H1 (cell line): ENCODE results near the gene WNT9B.

Experiments
- CEBPB ChIP-seq: IDR thresholded peaks from 2 replicates; pipeline ENCODE4 v1.6.1; 2012; ENCODE audit warnings: low read depth, low read length
- EP300 ChIP-seq, 2 experiments: IDR thresholded peaks; 1 replicate in 1 of 2; 2 replicates in 1 of 2; pipeline ENCODE4 v1.6.1; 2011 to 2012; ENCODE audit warnings: low read depth in 2 of 2, low read length in 2 of 2, mild to moderate bottlenecking in 2 of 2, borderline replicate concordance in 1 of 2, inconsistent platforms in 1 of 2, moderate library complexity in 1 of 2
- EZH2 ChIP-seq: fragments of 200-600 bp; sonication (generic); IDR thresholded peaks from 2 replicates; pipeline ENCODE4 v1.7.1; 2012; ENCODE audit warnings: low read depth, mild to moderate bottlenecking, moderate library complexity, low read length, inconsistent platforms; ENCODE audit not compliant: severe bottlenecking
- GABPA ChIP-seq: IDR thresholded peaks from 2 replicates; pipeline ENCODE4 v1.6.1; 2011; ENCODE audit warnings: mild to moderate bottlenecking, low read length, moderate library complexity, borderline replicate concordance; ENCODE audit not compliant: insufficient read depth
- JUN ChIP-seq: IDR thresholded peaks from 2 replicates; pipeline ENCODE4 v1.6.1; 2011; ENCODE audit warnings: low read depth, mild to moderate bottlenecking, improper control_type of control experiment, low read length
- JUND ChIP-seq: IDR thresholded peaks from 2 replicates; pipeline ENCODE4 v1.6.1; 2011; ENCODE audit warnings: mild to moderate bottlenecking, improper control_type of control experiment, low read length
- KDM5A ChIP-seq: fragments of 200-600 bp; IDR thresholded peaks from 2 replicates; pipeline ENCODE4 v1.7.1; 2012; ENCODE audit warnings: mild to moderate bottlenecking, low read length, inconsistent platforms, mixed read lengths
- POLR2A ChIP-seq, 2 experiments: IDR thresholded peaks; 1 replicate in 1 of 2; 2 replicates in 1 of 2; pipeline ENCODE4 v1.6.1; 2011; ENCODE audit warnings: low read depth in 2 of 2, low read length in 2 of 2, mild to moderate bottlenecking in 2 of 2; ENCODE audit errors: control extremely low read depth in 1 of 2
- RAD21 ChIP-seq, 2 experiments: IDR thresholded peaks in 1 of 2; conservative IDR thresholded peaks in 1 of 2; 2 replicates each; pipeline ENCODE4 v1.6.1; 2011; ENCODE audit warnings: low read depth in 2 of 2, low read length in 2 of 2, improper control_type of control experiment in 1 of 2, inconsistent platforms in 1 of 2, mild to moderate bottlenecking in 1 of 2, moderate library complexity in 1 of 2
- TAF1 ChIP-seq: IDR thresholded peaks from 2 replicates; pipeline ENCODE4 v1.6.1; 2011; ENCODE audit warnings: mild to moderate bottlenecking, low read depth, low read length
- TBP ChIP-seq: IDR thresholded peaks from 2 replicates; pipeline ENCODE4 v1.6.1; 2011; ENCODE audit warnings: low read depth, low read length, improper control_type of control experiment
- TF ChIP-seq, protein P1 (sequence below), 3 experiments: IDR thresholded peaks; 1 replicate in 2 of 3; 2 replicates in 1 of 3; pipeline versions ENCODE4 v1.5.1 to v1.6.1; 2011; ENCODE audit warnings: low read length in 3 of 3, mild to moderate bottlenecking in 3 of 3, inconsistent platforms in 2 of 3, low read depth in 1 of 3, moderate library complexity in 1 of 3; ENCODE audit not compliant: insufficient read depth in 1 of 3; ENCODE audit errors: control extremely low read depth in 1 of 3
- TF ChIP-seq, protein P2 (sequence below): IDR thresholded peaks from 2 replicates; pipeline ENCODE4 v1.6.1; 2012; ENCODE audit warnings: inconsistent platforms

DNA sequence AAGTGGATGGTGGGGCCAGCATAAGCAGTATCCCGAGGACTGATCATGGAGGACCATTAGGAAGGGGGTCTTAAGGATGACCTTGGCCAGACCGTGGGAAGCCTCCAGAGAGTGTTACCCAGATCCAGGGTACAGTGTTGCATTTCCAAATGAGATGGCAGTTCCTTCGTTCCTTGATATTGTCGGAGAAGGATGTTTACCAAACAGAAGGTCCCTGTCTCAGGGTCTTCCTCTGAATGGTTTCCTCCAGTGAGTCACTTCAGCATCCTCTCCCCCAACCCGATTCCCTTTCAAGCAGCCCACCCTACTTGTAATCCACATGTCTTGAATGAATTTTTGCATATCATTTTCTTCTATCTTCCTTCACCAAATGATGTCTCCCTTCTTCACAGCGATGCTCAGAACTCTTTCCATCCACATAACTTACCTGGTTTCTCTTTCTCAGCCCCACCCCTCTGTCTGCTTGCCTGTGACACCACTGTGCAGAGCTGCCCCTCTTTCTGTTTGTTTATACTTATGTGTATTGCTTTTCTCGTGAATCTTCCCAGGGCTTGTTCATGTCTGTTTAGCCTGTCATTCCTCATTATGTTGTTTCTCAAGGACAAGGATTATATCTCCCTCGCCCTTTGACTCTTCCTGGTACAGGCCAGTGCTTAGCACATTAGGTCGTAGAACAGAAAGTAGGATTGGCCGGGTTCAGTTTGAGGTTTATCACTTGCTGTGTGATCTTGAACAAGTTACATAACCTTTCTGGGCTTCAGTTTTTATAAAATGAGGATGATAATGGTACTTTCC lies 77.3 kb downstream of the WNT9B start:
- TF ChIP-seq EZH2 = no peak
- TF ChIP-seq RAD21 (IDR thresholded peaks at IDR 0.05 in 1 of 2, conservative IDR thresholded peaks at IDR 0.05 in 1 of 2; ENCODE audit: low read depth in 2 of 2, low read length in 2 of 2) = no peak
- no peak for TF ChIP-seq CEBPB
- TF ChIP-seq GABPA = no peak
- TF ChIP-seq, protein P1, sequence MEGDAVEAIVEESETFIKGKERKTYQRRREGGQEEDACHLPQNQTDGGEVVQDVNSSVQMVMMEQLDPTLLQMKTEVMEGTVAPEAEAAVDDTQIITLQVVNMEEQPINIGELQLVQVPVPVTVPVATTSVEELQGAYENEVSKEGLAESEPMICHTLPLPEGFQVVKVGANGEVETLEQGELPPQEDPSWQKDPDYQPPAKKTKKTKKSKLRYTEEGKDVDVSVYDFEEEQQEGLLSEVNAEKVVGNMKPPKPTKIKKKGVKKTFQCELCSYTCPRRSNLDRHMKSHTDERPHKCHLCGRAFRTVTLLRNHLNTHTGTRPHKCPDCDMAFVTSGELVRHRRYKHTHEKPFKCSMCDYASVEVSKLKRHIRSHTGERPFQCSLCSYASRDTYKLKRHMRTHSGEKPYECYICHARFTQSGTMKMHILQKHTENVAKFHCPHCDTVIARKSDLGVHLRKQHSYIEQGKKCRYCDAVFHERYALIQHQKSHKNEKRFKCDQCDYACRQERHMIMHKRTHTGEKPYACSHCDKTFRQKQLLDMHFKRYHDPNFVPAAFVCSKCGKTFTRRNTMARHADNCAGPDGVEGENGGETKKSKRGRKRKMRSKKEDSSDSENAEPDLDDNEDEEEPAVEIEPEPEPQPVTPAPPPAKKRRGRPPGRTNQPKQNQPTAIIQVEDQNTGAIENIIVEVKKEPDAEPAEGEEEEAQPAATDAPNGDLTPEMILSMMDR (IDR thresholded peaks at IDR 0.05; ENCODE audit: control extremely low read depth in 1 of 3, insufficient read depth in 1 of 3, low read depth in 1 of 3, low read length in 3 of 3) = no peak
- TF ChIP-seq POLR2A (IDR thresholded peaks at IDR 0.05; ENCODE audit: control extremely low read depth in 1 of 2, low read depth in 2 of 2, low read length in 2 of 2) = no peak
- no peak for TF ChIP-seq EP300 (IDR thresholded peaks at IDR 0.05; ENCODE audit: borderline replicate concordance in 1 of 2, low read depth in 2 of 2, low read length in 2 of 2)
- TF ChIP-seq, protein P2, sequence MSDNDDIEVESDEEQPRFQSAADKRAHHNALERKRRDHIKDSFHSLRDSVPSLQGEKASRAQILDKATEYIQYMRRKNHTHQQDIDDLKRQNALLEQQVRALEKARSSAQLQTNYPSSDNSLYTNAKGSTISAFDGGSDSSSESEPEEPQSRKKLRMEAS = no peak
- TF ChIP-seq TAF1 = no peak
- no peak for TF ChIP-seq TBP
- TF ChIP-seq JUN = no peak
- no peak for TF ChIP-seq KDM5A
- TF ChIP-seq JUND = no peak
